Endometrial microvascular endothelial cells (primary cell): ENCODE results near the gene EHD4. TPM values are rescaled to one million over a fixed set of nuclear protein-coding genes. Genes with fewer than 3 reads are reported as not detected.

Source experiments
- in situ Hi-C: cut with HindIII; loops from 2 replicates; pipeline ENCODE4 v1.10.0; 2017; ENCODE audit warnings: low sequenced_read_pairs, low pct_unique_long_range_greater_than_20kb; ENCODE audit errors: inconsistent ontology term
- total RNA-seq: library from RNA; depleted of rRNA; stranded (reverse); fragments of >200 nt; gene quantifications from one replicate; pipeline ENCODE4 v1.2.3, GENCODE V29; 2015; ENCODE audit errors: inconsistent ontology term

Gene EHD4
- 168 TPM for total RNA-seq

- in situ Hi-C loops = no loop called here
These were observed at the start of gene EHD4 for GRCh38 chr15:41972253-41973242. EHD4 (minus strand) TSS chr15:41972557; CDS start chr15:41972494, 63 bp downstream.

- in situ Hi-C loops = no loop called here
These were observed 49.2 kb upstream of the EHD4 start for GRCh38 chr15:42021593-42021992.

GRCh38 chr15:42020713-42021273, 48.4 kb upstream of the EHD4 start, which contains the start of gene PLA2G4E:
PLA2G4E (minus strand) TSS chr15:42021042; CDS start chr15:42021030, 12 bp downstream.
- in situ Hi-C loops = no loop called here

GRCh38 chr15:42018306-42019224, 46.2 kb upstream of the EHD4 start:
- in situ Hi-C loops = no loop called here

GRCh38 chr15:42016971-42017370, 44.6 kb upstream of the EHD4 start:
- in situ Hi-C loops = no loop called here

- in situ Hi-C loops = no loop called here
These were observed 42.0 kb upstream of the EHD4 start for GRCh38 chr15:42014406-42014805.

GRCh38 chr15:42012928-42013482, 40.6 kb upstream of the EHD4 start:
- in situ Hi-C loops = no loop called here

- in situ Hi-C loops = no loop called here
These were observed 39.9 kb upstream of the EHD4 start for GRCh38 chr15:42012241-42012640.

- in situ Hi-C loops = no loop called here
These were observed 38.7 kb upstream of the EHD4 start for GRCh38 chr15:42011074-42011473.

GRCh38 chr15:42010434-42010833, 38.1 kb upstream of the EHD4 start:
- in situ Hi-C loops = no loop called here

- in situ Hi-C loops = no loop called here
These were observed 37.1 kb upstream of the EHD4 start for GRCh38 chr15:42009474-42009873.

GRCh38 chr15:42009022-42009421, 36.7 kb upstream of the EHD4 start:
- in situ Hi-C loops = no loop called here

- in situ Hi-C loops = no loop called here
These were observed 35.0 kb upstream of the EHD4 start for GRCh38 chr15:42007386-42007785.

- in situ Hi-C loops = no loop called here
These were observed 30.0 kb upstream of the EHD4 start for GRCh38 chr15:42002333-42002732.

- in situ Hi-C loops = no loop called here
These were observed 28.9 kb upstream of the EHD4 start for GRCh38 chr15:42001236-42001635.

- in situ Hi-C loops = no loop called here
These were observed 27.2 kb upstream of the EHD4 start for GRCh38 chr15:41999290-42000285.

- in situ Hi-C loops = no loop called here
These were observed 25.5 kb upstream of the EHD4 start for GRCh38 chr15:41997845-41998244.
